ENCODE results near the gene CD200R1.
"Not testable (repeated sequence)": the region's sequence is repeated elsewhere in the genome, so short reads cannot be mapped to it uniquely, and the experiment has no call there.

Gene CD200R1

DNA sequence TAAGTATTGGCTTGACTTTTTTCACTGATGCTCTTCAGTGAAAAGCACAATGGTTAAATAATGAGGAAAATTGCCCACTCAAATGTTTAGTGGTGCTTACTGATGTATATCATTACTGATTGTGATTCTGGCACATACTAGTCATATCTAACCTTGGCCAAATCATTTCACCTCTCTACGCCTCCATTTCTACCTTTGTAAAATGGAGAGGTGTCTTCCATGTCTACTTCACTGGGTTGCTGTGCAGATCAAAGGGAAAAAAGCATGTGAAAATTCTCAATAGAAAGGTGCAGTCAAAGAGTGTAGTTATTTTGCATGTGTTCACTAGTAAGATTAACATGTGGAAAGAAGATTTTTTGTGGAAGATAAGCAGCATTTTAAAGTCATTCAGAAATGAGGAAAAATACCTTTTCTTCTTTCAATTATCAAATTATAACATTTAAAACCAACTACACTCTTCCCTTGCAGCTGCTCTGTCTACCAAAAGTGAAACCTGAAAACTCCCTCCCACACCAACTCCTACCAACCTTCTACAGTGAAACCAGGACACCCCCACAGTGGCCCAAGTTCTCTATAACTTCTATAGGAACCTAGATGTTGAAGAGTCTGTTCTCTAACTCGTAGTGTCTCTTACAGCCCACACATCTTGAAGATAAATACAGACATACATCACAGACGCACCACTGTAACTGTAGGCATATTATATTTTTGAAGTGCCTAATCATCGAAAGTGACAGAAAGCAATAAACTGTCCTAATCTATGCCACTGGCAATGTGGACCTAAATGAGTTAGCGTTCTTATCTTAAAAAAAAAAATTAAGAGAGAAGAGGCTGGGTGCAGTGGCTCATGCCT, 1.4 kb downstream of the CD200R1 start:
- no peak for DNase-seq

DNA sequence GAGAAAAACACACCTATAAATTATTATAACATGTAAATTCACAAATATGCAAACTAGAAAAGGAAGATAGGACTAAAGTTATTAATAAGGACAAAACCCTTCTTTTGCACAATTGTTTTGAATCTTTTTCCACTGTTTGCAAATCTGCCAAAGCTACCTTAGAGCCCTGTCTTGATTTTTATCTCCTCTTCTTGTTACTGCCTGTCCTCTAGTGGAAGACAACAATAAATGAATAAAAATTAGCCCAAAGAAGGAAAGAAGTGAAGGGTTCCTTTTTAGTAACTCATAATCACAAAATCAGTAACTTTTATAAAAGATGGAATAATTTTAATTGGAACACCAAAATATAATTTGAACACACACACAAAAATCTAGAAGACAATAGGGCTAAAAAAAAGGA, 2.7 kb downstream of the CD200R1 start:
- no peak for DNase-seq

DNA sequence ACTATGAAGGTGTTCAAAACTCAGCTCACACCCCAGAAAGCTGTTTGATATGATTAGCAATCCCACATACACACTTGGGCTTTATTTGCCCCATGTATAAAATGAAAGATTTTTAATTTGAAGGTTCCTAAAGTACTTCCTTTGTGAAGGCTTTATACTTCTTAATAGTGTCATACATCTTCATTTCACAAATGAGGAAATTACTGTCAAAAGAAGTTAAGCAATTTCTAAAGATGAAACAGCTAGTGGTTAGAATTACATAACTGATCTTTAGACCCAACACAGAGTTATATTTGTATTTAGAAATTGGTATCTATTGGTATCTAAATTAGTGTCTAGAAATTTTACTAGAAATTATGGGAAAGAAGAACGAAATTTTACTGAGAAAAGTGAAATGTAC, 7.1 kb downstream of the CD200R1 start:
- no peak for DNase-seq

DNA sequence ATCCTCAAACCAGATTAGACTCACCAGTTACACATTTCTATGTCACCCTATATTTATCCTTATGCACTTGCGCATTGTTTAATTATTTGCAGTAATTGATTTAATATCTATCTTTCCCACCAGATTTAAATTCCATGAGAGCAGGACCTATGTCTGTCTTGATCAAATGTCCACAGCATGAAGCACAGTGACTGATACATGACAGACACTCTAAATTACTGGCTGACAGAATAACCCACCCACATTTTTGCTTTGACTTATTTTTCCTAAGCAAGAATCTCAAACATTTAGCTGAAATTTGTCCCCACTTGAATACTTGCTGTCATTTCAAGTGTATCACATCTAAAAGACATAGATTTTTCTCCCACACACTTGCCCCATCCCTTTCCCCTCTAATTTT, 7.5 kb downstream of the CD200R1 start:
- no peak for DNase-seq

DNA sequence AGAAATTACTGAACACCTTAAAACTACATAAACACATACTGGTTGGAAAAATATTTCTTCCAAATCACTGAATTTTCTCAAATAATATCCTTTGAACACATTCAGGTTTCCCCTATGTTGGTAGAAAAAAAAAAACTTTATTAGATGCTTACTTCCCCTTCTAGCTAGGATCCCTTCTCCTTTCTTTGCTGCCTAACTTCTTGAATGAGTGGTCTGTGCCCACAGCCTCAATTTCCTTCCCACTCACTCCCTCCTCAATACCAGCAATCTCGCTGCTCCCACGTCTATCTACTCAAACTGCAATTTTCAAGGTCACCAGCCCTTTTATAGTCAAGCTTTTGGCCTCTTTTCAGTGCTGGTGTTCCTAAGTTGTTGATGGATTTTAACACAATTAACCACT, 8.3 kb downstream of the CD200R1 start:
- no peak for DNase-seq

DNA sequence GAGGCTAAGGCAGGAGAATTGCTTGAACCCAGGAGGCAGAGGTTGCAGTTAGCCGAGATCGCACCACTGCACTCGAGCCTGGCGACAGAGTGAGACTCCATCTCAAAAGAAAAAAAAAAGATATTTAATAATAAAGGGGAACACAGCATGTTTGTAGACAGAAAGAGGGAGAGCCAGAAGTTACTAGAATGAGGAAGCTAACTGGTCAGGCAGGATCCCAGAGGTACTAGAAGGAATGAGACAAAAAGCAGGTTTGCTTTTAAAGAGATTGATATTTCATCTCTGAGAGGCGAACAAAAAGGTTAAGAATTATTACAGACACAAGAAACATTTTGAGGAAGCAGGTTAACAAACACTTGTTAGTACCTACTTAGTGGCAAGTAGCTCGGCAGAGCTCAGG, 9.2 kb downstream of the CD200R1 start:
- no peak for DNase-seq

DNA sequence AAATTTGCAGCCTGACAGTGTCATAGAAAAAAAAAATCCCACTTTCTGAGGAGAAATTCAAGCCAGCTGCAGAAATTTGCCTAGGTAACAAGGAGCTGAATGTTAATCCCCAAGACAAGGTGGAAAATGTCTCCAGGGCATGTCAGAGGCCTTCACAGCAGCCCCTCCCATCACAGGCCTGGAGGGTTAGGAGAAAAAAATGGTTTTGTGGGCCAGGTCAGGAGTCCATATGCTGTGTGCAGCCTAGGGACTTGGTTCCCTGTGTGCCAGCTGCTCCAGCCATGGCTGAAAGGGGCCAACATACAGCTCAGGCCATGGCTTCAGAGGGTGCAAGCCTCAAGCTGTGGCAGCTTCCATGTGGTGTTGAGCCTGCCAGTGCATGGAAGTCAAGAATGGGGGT, 11.2 kb downstream of the CD200R1 start:
- no peak for DNase-seq

DNA sequence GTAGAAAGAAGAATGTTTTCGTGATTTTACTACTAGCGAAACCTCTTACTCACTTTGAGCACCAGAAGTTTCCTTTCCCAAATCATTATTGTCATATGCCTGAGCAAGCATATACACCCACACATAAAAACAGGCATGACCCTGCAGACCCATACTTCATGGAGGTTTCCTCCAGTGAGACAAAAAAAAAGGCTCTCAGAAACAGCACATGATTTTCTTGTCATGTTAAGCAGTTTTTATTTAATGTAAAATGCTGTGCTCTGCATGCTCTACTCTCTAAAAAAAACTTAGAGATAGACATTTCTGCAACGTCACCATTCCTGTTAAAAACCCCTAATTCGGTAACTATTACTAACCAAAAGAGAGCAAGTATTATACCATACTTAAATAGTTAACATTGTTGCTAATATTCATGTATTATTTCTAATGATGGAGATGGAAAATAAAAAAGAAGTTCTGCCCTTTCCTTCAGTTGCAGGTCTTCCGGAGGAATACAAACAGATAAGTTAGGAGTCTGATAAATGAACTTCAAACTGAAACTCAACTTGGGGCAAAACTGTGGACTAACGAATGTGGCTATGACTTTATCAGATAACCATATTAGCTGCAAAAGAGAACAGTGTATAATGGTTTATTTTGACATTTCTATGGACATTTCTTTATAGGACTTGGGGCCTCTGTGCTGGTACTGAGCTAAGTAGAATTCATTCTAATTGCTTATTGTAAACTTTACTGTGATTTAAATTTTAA, 15.9 kb downstream of the CD200R1 start:
- no peak for DNase-seq

DNA sequence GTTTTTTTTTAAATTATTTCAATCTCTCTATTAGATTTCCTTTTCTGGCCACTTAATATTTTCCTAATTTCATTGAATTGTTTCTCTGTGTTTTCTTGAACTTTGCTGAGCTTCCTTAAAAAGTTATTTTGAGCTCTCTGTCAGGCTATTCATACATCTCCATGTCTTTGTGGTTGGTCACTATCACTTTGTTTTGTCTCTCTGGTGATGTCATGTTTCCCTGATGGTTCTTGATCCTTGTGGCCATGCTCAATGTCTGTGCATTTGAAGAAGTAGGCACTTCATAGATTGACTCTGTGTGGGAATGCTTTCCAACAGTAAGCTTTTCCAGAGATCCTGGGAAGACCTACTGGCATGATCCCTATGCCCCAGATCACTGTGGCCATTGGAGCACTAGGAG, 18.6 kb downstream of the CD200R1 start:
- DNase-seq: no peak

DNA sequence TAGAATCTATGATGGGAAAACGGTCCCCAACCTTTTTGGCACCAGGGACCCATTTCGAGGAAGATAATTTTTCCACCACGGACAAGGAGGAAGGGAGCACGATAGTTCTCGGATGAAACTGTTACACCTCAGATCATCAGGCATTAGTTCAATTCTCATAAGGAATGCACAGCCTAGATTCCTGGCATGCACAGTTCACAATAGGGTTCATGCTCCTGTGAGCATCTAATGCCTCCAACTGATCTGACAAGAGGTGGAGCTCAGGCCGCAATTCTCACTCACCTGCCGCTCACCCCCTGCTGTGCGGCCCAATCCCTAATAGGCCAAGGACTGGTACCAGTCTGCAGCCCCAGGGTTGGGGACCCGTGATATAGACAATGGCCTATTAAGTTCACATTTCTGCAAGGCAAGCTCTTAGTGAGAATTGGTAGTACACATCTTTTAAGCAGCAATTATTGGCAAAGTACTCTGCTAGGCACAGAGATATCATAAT, 26.5 kb downstream of the CD200R1 start:
- DNase-seq: no peak

DNA sequence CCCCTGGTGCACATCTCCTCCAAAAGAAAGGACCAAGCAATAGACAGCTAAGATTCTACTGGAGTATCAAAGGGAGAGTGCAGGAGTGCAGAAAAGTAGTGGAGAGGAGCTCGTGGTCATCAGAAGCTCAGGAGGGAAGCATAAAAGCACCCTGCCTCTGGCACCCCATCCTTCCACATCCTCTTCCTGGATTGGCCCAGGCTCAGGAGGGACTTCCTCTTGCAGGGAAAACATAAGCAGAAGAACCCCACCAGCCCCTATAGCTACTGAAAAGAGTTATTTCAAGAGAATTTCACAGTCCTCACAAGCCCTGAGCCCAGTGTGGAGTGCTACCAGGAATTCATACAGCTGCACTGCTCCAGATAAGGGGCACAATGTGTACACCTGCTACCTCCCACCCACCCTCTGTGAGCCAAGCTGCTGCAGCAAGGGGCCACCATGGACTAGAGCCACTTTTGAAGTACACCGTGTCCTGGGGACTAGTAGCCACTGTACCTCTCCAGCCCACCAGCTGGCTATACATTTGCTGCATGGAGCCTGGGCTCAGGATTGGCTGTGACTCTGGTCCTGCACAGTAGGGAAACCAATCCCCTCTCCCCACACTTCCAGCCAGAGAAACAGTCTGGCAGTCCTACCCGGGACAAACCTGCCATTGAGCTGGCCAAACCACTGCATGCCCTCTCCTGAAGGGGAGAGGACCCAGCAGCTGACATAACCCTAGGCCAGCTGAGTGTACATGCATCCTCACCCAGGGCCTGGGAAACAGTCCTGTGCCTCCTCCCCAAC, 43.0 kb downstream of the CD200R1 start:
- no peak for DNase-seq

DNA sequence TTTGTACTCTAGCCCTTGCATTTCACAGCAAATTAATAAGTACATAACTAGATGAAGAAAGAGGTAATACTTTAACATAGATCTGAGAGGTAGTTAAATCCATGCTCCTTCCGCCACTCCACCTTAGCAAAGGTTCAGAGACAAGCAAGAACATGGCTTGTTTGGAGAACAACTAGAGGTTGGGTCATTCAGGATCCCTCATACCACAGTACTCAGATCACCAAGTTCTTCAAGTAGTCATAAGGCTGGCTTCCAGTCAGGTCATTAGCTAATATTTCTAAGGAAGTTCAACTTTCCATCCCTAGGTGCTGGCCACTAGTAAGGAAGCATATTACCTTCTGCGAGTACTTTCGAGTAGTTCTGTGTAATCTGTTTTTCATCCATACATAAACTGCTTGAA, 44.1 kb downstream of the CD200R1 start:
- no peak for DNase-seq

DNA sequence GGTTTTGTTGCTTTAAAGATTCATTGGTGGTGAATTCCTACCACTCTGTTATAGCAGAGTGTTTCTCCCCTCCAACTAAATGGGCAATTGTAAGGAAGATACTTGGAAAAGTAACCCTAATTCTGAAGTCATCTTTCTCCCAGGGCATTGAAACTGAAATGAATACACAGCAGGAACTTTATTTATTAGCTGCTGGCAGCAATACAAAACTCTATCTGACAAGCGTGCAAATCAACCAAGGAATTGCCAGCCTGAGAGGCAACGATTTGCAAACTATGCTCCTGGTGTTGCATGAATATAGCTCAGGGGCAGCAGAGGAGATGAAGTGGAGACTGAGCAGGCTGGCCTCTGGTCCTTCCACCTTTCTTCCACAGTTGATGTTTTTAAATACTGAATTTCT, 48.9 kb downstream of the CD200R1 start:
- DNase-seq: no peak

DNA sequence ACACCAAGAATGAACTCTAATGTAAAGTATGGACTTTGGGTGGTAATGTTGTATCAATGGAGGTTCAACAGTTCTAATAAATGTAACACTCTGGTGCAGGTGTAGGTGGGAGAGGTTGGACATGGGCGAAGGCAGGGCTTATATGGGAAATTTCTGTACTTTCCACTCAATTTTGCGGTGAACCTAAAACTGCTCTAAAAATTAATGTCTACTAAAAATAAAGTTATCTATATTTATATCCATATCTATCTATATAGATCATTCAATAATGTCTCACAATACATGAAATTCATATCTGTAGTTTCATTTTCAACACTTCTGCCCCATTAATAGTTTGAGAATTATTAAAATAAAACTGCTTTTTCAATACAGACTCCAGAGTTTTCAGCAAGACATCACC, 49.3 kb downstream of the CD200R1 start:
- DNase-seq: no peak

DNA sequence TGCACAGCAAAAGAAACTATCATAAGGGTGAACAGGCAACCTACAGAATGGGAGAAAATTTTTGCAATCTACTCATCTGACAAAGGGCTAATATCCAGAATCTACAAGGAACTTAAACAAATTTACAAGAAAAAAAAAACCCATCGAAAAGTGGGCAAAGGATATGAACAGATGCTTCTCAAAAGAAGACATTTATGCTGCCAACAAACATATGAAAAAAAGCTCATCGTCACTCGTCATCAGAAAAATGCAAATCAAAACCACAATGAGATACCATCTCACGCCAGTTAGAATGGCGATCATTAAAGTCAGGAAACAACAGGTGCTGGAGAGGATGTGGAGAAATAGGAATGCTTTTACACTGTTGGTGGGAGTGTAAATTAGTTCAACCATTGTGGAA, 55.4 kb downstream of the CD200R1 start:
- DNase-seq: not testable (repeated sequence)

DNA sequence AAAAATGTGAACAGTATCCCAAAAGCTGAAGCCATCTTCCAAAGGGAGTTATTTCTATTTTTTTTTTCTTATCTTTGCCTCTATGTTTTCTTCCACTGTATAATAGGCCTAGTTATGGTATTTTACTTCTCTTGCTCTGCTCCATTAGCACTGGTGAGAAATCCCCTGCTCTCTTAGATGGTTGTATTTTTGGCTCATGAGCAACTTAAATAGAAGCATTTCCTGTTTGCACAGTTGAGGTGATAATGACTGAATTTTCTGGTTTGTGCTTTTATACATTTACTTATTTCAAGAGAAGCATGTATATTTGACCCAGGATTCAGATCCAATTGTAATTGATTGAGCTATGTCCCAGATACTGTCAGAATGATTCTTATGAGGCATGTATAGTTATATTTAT, 66.7 kb downstream of the CD200R1 start:
- no peak for DNase-seq

DNA sequence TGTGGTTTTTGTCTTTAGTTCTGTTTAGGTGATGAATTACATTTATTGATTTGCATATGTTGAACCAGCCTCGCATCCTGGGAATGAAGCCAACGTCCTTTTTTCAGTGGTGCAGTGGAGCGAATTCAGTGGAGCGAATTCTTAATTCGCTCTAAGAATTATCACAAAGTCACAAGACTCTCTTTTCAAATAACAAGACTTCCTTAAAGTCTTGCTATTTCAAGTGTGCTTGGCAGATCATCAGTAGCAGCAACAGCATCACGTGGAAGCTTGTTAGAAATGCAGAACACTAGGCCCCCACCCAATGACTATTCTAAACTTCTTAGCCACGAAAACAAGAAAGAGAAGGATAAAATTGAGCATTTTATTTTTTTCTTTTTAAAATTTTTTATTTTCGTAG, 70.1 kb downstream of the CD200R1 start:
- DNase-seq: no peak

DNA sequence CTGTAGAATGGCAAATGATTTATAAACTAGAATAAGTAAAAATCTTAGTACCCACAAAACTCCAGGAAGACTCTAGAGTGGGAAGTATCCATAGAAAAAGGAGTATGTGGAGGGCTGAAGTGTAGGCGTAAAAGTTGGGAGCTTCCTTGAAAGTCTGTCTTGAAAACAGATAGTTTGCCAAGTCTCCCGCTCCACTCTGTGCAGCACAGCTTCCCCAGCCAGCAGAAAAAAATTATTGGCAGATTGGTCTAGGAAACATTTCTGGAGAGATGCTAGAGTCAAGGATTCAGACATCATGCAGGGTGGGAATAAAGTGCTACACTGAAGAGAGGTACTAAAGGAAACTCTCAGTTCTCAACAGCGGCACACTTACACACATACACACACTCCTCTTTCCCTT, 74.8 kb downstream of the CD200R1 start:
- DNase-seq: no peak

DNA sequence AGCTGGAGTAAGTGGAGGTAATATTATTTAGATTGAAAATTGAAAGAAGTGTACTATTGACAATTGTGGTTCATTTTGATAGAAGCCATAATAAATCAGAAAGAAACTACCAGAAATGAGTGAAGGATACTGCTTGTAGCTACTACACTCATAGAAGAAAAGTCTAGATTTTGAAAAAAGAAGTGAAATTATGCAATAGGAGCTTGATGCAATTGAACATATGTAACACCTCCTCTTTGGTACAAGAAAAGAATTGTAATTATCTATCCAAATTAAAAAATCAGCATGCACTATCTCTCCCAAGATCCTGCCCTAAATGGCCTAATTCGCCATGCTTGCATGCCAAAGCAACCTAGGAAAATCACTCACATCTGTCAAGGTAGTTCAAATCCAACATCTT, 77.1 kb downstream of the CD200R1 start:
- DNase-seq: no peak

DNA sequence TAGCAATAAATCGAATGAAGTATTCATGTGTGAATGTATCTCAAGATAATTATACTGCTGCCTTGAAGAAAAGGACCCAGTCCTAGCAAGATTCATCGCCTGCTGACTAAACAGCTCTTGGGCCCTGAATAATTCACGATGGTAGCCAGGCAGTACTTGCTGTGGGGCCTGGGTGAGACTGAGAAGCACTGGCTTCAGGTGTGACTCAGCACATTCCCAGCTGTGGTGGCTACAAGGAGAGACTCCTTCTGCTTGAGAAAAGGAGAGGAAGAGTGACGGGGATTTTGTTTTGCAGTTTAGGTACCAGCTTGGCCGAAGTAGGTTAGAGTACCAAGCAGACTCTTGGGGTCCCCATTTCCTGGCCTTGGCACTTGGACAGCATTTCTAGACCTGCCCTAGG, 80.6 kb downstream of the CD200R1 start:
- DNase-seq: no peak

DNA sequence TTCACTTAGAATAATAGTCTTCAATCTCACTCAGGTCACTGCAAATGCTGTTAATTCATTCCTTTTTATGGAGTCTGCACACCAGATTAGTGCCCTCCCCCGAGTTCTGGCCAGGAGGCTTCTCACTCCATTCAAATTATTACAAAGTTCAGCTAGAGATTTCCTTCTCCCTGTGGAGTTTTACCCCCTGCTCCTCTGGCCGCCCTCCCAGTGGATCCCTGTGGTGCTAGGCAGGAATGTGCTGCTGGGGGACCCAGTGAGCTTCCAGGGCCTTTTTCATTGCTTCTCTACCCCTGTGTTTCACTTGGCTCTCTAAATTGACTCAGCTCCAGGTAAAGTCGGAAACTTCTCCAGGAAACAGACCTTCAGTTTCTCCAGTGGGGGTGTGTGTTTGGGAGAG, 85.5 kb downstream of the CD200R1 start:
- no peak for DNase-seq

DNA sequence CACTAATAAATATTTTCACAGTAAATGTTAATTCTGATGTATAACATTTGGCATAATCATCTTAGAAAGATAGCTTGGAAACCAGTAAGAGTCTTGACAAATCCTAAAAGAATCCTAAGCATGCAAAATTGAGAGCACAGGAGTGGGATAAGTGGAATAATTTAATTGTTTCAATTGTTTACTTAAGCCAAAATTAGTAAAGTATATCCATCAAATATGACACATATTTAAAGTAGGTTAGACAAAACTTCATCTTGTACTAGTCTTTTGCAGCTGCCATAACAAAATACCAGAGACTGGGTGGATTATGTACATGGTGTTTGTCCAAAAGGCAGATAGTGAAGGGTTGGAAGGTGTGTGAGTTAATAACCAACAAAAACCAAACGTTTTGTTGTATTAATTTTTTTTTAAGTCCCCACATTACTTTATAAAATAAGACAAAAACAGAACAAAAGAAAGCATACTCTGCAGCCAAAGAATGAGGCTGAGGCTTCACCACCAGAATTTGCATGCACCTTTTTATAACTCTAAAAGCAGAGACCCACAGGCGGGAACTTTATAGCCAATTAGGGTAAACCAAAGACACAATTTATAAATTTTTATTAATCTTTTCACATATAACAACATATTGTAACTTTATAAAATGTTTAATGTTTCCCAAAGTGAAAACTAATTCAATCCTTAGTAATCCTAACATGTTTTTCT, 86.4 kb downstream of the CD200R1 start:
- DNase-seq: no peak
